A673 (cell line): Measurements from ENCODE around the gene FBXL13. TPM values are rescaled to one million over a fixed set of nuclear protein-coding genes. Genes with fewer than 3 reads are reported as not detected.

Experiments
- BruUV-seq: library from RNA; stranded (reverse); fragments of 400-500 nt; replicated peaks from 2 replicates; lab custom pipeline; 2021; lab: Mats Ljungman, UMichigan
- CTCF ChIA-PET: fragments of 300-600 bp; sonication (Branson Sonifier 250); formaldehyde crosslinking; loops from one replicate; lab custom pipeline; 2022; ENCODE audit warnings: antibody characterized with exemption; lab: Charles Lee
- POLR2A ChIA-PET: fragments of 300-600 bp; sonication (Branson Sonifier 250); formaldehyde crosslinking; loops from one replicate; lab custom pipeline; 2022; ENCODE audit warnings: antibody characterized with exemption; ENCODE audit not compliant: low non-redundant PET; lab: Charles Lee
- DNase-seq: peaks from one replicate; pipeline ENCODE4 v3.0.0-alpha.2; 2015; ENCODE audit warnings: low spot score
- H3K27ac ChIP-seq: fragments of 200-600 bp; sonication (generic); 2 replicates; pipeline ENCODE4 v1.5.1; 2016; ENCODE audit warnings: mixed run types, low read depth, mild to moderate bottlenecking, mixed read lengths, antibody characterized with exemption, low read length; ENCODE audit not compliant: poor library complexity, severe bottlenecking
- H3K27me3 ChIP-seq: fragments of 200-600 bp; sonication (generic); replicated peaks from 2 replicates; pipeline ENCODE4 v1.6.1; 2017; ENCODE audit warnings: mixed run types, low read depth, mild to moderate bottlenecking, mixed read lengths, antibody characterized with exemption, low read length; ENCODE audit not compliant: insufficient read depth, poor library complexity
- H3K36me3 ChIP-seq: fragments of 200-600 bp; sonication (generic); 2 replicates; pipeline ENCODE4 v1.6.1; 2016; ENCODE audit warnings: mixed run types, mild to moderate bottlenecking, mixed read lengths, antibody characterized with exemption, low read length; ENCODE audit not compliant: insufficient read depth, poor library complexity, severe bottlenecking
- H3K4me1 ChIP-seq: fragments of 200-600 bp; sonication (generic); 2 replicates; pipeline ENCODE4 v1.6.1; 2017; ENCODE audit warnings: mixed run types, mild to moderate bottlenecking, mixed read lengths, antibody characterized with exemption, low read length; ENCODE audit not compliant: insufficient read depth, poor library complexity, severe bottlenecking
- H3K4me3 ChIP-seq: fragments of 200-600 bp; sonication (generic); 2 replicates; pipeline ENCODE4 v1.5.1; 2016; ENCODE audit warnings: low read depth, mixed run types, mild to moderate bottlenecking, mixed read lengths, low read length; ENCODE audit not compliant: poor library complexity, severe bottlenecking
- H3K9me3 ChIP-seq: fragments of 200-600 bp; sonication (generic); 2 replicates; pipeline ENCODE4 v1.6.1; 2016; ENCODE audit warnings: mixed run types, low read depth, mild to moderate bottlenecking, mixed read lengths, antibody characterized with exemption, low read length; ENCODE audit not compliant: poor library complexity, severe bottlenecking
- EZH2 ChIP-seq: fragments of 200-600 bp; sonication (generic); IDR thresholded peaks from 2 replicates; pipeline ENCODE4 v1.6.1; 2017; ENCODE audit warnings: borderline replicate concordance, low read depth, mild to moderate bottlenecking, mixed read lengths, antibody characterized with exemption, low read length; ENCODE audit not compliant: poor library complexity, severe bottlenecking
- intact Hi-C: fragments of 100-400 bp; cut with micrococcal nuclease; formaldehyde crosslinking; loops from one replicate; pipeline ENCODE4 v1.10.0; 2022; ENCODE audit not compliant: unreplicated experiment
- total RNA-seq: library from RNA; stranded (reverse); gene quantifications from 2 replicates; pipeline ENCODE4 v1.2.3, GENCODE V29; 2021
- TF ChIP-seq, protein P1 (sequence below): fragments of 300-800, 200-600 bp; sonication (generic); conservative IDR thresholded peaks from 2 replicates; pipeline ENCODE4 v1.5.1; 2017; ENCODE audit warnings: low read depth, mild to moderate bottlenecking, antibody characterized with exemption, low read length, moderate library complexity, mixed read lengths

Gene FBXL13
- total RNA-seq, 1 experiment from 2014 or later: 0.37 TPM

DNA sequence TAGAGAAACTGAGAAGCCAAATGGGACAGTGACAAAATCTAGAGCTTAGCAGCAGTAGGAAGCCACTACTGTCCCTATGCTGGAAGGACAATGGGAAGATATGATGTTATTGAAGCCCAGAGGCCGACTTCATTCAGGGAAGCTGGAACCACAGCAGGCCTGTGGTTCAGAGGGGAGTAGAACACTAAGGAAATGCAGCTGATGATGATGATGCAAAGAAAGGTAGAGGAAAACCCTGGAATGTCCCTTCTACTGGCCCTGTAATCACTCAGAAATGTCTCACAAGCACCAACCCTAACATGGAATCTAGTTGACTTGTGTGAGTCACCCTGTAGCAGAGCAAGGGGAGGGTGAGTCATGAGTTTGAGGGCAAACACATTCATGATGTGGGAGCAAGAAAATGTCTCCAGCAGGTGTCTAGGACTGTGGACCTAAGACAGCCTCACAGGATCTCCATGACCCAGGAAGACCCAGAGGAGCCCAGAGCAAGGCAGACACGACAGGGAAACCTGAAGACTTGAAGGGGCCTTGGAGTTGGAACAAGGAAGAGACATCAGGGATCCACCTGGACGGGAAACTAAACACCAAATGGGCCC lies 198.8 kb downstream of the FBXL13 start:
- H3K9me3 ChIP-seq: no peaks in the 10 kb centered on the region
- TF ChIP-seq EZH2: no peak
- TF ChIP-seq, protein P1, sequence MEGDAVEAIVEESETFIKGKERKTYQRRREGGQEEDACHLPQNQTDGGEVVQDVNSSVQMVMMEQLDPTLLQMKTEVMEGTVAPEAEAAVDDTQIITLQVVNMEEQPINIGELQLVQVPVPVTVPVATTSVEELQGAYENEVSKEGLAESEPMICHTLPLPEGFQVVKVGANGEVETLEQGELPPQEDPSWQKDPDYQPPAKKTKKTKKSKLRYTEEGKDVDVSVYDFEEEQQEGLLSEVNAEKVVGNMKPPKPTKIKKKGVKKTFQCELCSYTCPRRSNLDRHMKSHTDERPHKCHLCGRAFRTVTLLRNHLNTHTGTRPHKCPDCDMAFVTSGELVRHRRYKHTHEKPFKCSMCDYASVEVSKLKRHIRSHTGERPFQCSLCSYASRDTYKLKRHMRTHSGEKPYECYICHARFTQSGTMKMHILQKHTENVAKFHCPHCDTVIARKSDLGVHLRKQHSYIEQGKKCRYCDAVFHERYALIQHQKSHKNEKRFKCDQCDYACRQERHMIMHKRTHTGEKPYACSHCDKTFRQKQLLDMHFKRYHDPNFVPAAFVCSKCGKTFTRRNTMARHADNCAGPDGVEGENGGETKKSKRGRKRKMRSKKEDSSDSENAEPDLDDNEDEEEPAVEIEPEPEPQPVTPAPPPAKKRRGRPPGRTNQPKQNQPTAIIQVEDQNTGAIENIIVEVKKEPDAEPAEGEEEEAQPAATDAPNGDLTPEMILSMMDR: no peak
- H3K27ac ChIP-seq: no peak overlapping the region
- peak; percentile 59 for DNase-seq
- POLR2A ChIA-PET: no interaction called here
- H3K27me3 ChIP-seq: peaks cover 57% of the 10 kb centered on the region
- H3K4me1 ChIP-seq: peaks cover 22% of the 10 kb centered on the region
- H3K36me3 ChIP-seq: no peaks in the 10 kb centered on the region
- H3K4me3 ChIP-seq: no peak overlapping the region
- no TSS peak for BruUV-seq
- CTCF ChIA-PET: no interaction called here
- intact Hi-C loops: no loop called here

- ChIA-PET CTCF (no interaction called here), POLR2A (no interaction called here)
- intact Hi-C loops: loop anchor here (5.0 kb wide), 2 partner anchors 37 to 38 kb away; partner anchors contain the start of gene LRRC17
- TF ChIP-seq, protein P1: no peak
- TF ChIP-seq EZH2: no peak
- no peak for DNase-seq
- Histone ChIP-seq H3K9me3 (no peaks in the 10 kb centered on the region), H3K4me3 (no peak overlapping the region), H3K27me3 (peaks cover 56% of the 10 kb centered on the region), H3K36me3 (no peaks in the 10 kb centered on the region), H3K4me1 (peaks cover 22% of the 10 kb centered on the region), H3K27ac (no peak overlapping the region)
- no TSS peak for BruUV-seq
Observed at GRCh38 chr7:102874966-102875365, 199.6 kb downstream of the FBXL13 start.

DNA sequence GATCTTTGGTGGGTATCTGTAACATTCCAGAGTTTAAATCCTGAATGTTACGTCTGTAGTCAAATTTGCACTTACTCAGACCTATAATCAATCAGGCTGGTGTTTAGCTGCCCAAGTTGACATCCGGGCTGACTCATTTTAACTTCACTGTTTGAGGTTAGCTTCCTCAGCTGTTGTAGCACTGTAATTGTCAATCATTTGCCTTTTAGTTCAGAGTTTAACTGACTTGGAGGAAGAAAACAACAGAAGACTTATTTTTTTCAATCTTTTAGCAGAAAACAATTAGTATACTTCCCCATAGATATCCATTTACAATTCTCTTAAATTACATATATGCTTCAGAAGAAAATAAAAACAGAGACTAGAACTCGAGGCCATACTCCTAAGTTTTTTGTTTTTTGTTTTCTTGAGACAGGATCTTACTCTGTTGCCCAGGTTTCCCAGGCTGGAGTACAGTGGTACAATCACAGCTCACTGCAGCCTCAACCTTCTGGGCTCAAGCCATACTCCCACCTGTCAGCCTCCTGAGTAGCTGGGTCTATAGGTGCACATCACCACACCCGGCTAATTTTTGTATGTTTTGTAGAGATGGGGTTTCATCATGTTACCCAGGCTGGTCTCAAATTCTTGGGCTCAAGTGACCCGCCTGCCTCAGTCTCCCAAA lies 200.3 kb downstream of the FBXL13 start:
- CTCF ChIA-PET: no interaction called here
- peaks cover 22% of the 10 kb centered on the region for H3K4me1 ChIP-seq
- H3K9me3 ChIP-seq: no peaks in the 10 kb centered on the region
- TF ChIP-seq EZH2: no peak
- TF ChIP-seq, protein P1: no peak
- no TSS peak for BruUV-seq
- no peak for DNase-seq
- no peaks in the 10 kb centered on the region for H3K36me3 ChIP-seq
- H3K27me3 ChIP-seq: peaks cover 58% of the 10 kb centered on the region
- no peak overlapping the region for H3K27ac ChIP-seq
- POLR2A ChIA-PET: no interaction called here
- intact Hi-C loops: loop anchor here (5.0 kb wide), 2 partner anchors 37 to 38 kb away; partner anchors contain the start of gene LRRC17
- H3K4me3 ChIP-seq: no peak overlapping the region
